IPS-18a (cell line): ENCODE data around the gene BLCAP.

Experiments
- H3K27ac ChIP-seq: one replicate; pipeline ENCODE4 v1.5.1; 2013; ENCODE audit warnings: low read length
- H3K27me3 ChIP-seq: one replicate; pipeline ENCODE4 v1.6.1; 2013; ENCODE audit warnings: mild to moderate bottlenecking, low read length; ENCODE audit not compliant: control insufficient read depth, insufficient read depth
- H3K36me3 ChIP-seq: one replicate; pipeline ENCODE4 v1.6.1; 2013; ENCODE audit warnings: low read depth, low read length; ENCODE audit not compliant: control insufficient read depth
- H3K4me1 ChIP-seq: one replicate; pipeline ENCODE4 v1.6.1; 2013; ENCODE audit warnings: low read depth, low read length; ENCODE audit not compliant: control insufficient read depth
- H3K4me3 ChIP-seq: one replicate; pipeline ENCODE4 v1.5.1; 2013; ENCODE audit warnings: low read length
- H3K9ac ChIP-seq: one replicate; pipeline ENCODE4 v1.6.1; 2013; ENCODE audit warnings: mild to moderate bottlenecking, low read length, moderate library complexity
- H3K9me3 ChIP-seq: one replicate; pipeline ENCODE4 v1.6.1; 2013; ENCODE audit warnings: low read depth, low read length; ENCODE audit not compliant: control insufficient read depth

The BLCAP gene

DNA sequence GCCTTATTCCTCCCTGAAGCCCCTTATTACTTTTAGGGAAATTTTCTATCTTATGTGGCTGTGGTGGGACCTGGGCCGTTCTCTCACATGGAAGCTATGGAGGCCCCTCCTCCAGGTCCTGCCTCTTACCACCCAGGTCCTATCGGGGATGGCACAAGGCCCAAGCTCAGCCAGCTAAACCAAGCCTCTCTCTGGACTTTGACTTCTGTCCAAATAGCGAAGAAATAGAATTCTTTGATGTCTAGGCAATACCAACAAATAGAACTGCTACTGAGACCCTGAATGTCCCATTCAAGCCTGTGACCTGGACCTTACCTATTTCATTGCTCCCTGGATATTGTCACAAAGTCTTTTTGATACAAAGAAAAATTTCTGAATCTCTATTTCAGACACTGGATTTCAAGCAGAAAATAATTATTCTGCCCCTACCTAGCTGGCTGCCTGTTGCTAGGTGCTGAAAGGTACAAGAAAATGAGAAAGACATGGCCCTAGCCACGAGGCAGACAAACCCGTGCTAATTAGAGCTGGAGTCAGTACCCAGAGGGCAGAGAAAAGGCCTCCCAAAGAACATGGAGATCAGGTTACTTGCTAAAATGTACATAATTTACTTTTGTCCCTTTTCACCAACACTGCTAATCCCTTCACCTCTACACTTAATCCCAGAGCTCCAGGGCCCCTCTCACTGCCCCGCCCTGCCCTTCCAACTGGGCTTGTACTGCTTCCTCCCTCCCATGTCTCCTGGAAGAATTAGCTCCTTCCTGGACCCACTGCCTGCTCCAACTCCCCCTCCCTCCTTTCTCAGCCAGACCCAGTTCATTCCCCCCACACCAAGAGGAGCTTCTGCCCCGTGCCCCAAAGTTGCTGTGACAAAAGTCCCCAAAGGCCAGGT lies 22.2 kb downstream of the BLCAP start:
- H3K27ac ChIP-seq = no peak overlapping the region
- H3K4me1 ChIP-seq = peaks cover 6% of the 10 kb centered on the region

DNA sequence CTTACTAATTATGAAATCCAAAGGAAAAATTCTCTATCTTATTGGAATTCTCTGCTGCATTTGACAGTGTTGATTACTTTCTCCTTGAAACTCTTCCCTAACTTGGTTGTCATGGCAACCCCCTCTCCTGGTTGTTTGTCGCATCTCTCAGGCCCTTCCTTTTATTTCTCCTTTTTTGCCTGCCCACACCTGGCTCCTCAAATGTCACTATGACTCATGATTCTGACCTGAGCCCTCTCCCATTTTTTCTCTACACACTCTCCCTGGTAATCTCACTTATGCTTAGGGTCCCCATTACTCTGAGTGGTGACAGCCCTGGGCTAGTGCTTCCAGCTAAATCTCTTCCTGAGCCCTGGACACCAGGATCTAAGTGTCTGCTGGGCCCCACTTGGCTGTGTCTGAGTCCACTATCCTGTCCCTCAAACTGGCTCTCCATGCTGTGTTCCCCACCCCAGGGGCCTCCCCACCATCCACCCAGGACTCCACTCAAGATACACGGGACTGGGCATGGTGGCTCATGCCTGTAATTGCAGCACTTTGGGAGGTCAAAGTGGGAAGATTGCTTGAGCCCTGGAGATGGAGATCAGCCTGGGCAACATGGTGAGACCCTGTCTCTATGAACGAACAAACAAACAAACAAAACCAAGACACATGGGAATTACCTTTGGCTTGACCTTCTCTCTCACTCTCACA lies 23.1 kb downstream of the BLCAP start:
- H3K36me3 ChIP-seq = peaks cover 5% of the 10 kb centered on the region
- no peak overlapping the region for H3K27ac ChIP-seq
- no peaks in the 10 kb centered on the region for H3K27me3 ChIP-seq
- no peaks in the 10 kb centered on the region for H3K9me3 ChIP-seq
- no peak overlapping the region for H3K4me3 ChIP-seq
- H3K9ac ChIP-seq = no peak overlapping the region
- H3K4me1 ChIP-seq = peaks cover 6% of the 10 kb centered on the region

More for the DNA sequence above, 22.2 kb downstream of the BLCAP start:
- no peak overlapping the region for H3K9ac ChIP-seq
- no peak overlapping the region for H3K4me3 ChIP-seq
- H3K36me3 ChIP-seq = peaks cover 5% of the 10 kb centered on the region
- no peaks in the 10 kb centered on the region for H3K9me3 ChIP-seq
- no peaks in the 10 kb centered on the region for H3K27me3 ChIP-seq

DNA sequence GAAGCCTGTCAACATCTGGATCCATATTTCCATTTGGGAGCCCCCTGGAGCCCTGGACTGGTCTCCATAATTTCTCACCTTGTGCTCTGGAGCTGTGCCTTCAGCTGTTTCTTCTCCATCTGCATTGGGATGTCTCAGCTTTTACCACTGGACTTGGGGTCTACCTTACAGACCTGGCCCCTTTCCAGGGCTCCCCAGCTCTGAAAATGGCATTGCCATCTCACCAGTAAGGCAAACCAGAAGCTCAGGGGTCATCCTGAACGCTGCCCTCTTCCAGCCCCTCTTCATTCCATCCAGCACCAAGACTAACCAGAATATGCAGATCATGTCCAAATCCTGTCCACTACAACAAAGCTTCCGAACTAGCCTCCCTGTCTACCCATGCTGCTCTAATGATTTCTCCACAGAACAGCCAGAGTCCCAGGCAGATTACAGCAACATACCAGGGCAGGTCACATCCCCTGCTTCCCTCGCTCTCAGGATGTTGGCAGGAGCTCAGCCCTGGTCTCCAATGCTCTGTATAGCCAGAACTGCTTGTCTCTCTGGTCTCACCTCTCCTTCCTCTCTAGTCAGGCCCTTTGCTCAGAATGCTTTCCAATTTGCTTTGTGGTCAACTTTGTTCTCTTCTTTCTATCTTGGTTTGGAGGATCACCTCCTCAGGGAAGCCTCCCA lies 24.3 kb downstream of the BLCAP start:
- peaks cover 6% of the 10 kb centered on the region for H3K4me1 ChIP-seq
- no peaks in the 10 kb centered on the region for H3K27me3 ChIP-seq
- H3K9ac ChIP-seq = no peak overlapping the region
- H3K27ac ChIP-seq = no peak overlapping the region
- no peaks in the 10 kb centered on the region for H3K9me3 ChIP-seq
- H3K36me3 ChIP-seq = peaks cover 4% of the 10 kb centered on the region
- no peak overlapping the region for H3K4me3 ChIP-seq

DNA sequence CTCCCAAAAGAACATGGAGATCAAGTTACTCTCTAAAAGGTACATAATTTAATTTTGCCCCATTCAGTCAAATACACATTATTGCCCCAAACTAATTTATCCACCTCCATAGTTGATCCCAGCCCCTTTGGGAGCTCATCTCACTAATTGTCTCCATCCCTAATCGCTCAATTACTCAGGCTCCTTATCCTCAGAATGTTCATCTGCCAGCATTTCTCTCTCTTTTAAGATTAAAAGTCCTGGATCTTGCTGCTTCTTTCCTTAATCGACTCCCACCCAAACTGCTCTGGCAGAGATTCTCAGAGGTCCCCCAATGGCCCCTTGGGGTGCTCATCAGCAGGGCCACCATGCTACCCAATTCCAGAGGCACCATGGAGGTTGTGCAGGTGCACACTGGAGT lies 25.0 kb downstream of the BLCAP start:
- peaks cover 6% of the 10 kb centered on the region for H3K4me1 ChIP-seq
- no peak overlapping the region for H3K27ac ChIP-seq
- H3K27me3 ChIP-seq = no peaks in the 10 kb centered on the region
- no peak overlapping the region for H3K4me3 ChIP-seq
- no peak overlapping the region for H3K9ac ChIP-seq
- no peaks in the 10 kb centered on the region for H3K36me3 ChIP-seq
- no peaks in the 10 kb centered on the region for H3K9me3 ChIP-seq

DNA sequence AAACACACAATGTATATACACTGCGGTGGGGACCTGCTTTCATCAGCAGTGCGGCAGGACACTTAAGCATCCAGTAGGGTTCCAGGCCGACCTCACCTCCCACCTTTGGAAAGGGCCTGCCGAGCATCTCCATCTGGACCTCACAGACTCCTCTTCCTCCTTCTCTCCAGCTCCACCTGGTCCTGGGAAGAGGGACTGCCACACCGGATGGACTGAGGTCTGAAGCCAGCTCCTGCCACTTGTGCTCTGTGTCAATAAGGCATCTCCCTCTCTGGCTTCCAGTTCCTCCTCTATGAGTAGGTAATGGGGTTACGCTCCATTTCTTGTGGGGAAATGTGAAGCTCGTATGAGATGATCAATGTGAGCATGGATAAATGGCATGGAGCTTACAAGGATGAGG lies 25.7 kb downstream of the BLCAP start:
- Histone ChIP-seq H3K9me3 (no peaks in the 10 kb centered on the region), H3K9ac (no peak overlapping the region), H3K4me3 (no peak overlapping the region), H3K36me3 (no peaks in the 10 kb centered on the region), H3K27me3 (no peaks in the 10 kb centered on the region), H3K27ac (no peak overlapping the region), H3K4me1 (peaks cover 6% of the 10 kb centered on the region)

DNA sequence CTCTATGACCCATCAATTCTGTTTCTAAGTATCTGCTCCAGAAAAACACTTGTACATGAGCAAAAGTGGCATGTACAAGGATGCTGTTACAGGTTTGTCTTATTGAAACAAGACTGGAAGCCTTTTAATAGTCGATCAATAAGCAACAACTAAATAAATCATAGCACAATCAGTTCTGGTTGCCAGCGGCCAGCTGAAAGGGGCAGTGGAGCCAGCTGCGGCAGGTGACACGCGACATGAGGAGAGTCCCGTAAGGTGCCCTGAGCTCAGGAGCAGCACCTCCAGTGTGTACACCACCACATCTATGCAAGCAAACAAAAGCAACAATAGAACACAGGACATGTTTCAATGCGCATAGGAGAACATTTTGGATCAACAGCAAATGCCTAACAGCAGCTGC lies 27.4 kb downstream of the BLCAP start:
- Histone ChIP-seq H3K9me3 (no peaks in the 10 kb centered on the region), H3K9ac (no peak overlapping the region), H3K36me3 (no peaks in the 10 kb centered on the region), H3K27me3 (no peaks in the 10 kb centered on the region), H3K4me3 (no peak overlapping the region), H3K27ac (no peak overlapping the region), H3K4me1 (no peaks in the 10 kb centered on the region)

DNA sequence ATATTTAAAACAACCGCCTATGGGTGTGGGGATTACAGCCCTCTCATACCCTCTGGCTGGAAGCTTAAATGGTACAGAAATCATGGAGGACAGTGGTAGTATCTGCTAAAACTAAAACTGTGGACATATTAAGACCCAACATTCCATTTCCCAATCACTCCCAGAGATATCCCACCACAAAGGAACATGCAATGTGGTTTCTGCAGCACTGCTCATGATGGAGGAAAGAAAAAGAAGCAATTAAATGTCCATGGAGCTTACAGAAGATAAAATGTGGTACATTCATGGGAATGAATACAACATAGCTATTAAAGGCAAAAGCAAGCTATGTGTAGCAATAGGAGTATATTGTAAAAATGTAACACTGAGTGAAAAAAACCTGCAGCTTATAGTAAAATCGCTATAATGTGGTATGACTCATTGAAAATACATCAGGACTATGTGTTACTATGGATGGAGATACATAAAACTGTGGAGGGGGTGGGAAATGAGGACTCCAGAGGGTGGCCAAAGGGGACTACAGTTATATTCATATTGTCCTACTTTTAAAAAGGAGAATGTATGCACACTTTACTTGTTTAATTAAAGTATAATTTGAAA lies 29.5 kb downstream of the BLCAP start:
- Histone ChIP-seq H3K9me3 (no peaks in the 10 kb centered on the region), H3K36me3 (no peaks in the 10 kb centered on the region), H3K4me1 (no peaks in the 10 kb centered on the region), H3K4me3 (no peak overlapping the region), H3K27ac (no peak overlapping the region), H3K27me3 (no peaks in the 10 kb centered on the region), H3K9ac (no peak overlapping the region)

DNA sequence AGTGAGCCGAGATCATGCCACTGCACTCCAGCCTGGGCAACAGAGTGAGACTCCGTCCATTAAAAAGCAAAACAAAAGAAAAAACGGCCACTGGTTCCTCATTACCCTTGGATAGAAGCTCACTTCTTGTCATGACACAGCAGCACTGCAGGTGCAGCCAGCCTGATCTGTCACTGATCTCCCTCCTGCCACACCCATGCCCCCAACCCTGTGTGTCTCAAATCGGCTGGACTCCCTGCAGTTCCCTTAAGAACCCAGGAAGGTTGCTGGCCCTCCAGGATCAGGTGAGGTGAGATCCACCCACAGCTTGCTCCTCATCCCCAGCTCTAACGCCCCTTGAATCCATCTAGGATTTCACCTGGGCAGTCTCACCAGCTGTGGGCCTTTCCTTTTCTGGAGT lies 32.9 kb downstream of the BLCAP start:
- Histone ChIP-seq H3K36me3 (no peaks in the 10 kb centered on the region), H3K9ac (no peak overlapping the region), H3K4me3 (no peak overlapping the region), H3K27ac (no peak overlapping the region), H3K27me3 (no peaks in the 10 kb centered on the region), H3K4me1 (no peaks in the 10 kb centered on the region), H3K9me3 (no peaks in the 10 kb centered on the region)

DNA sequence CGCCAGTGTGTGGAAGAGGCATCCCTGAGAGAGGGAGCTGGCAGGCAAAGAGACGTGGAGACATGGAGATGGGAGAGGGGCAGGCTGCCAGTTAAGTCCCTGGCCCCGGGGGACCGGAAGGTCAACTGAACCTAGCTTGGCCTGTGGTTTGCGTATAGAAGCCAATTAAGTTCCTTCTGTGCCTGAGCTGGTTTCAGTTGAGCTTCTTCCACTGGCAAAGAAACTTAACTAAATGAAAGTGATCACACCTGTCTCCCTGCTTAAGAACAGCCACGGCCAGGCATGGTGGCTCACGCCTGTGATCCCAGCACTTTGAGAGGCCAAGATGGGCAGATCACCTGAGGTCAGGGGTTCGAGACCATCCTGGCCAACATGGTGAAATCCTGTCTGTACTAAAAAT lies 33.4 kb downstream of the BLCAP start:
- H3K36me3 ChIP-seq = no peaks in the 10 kb centered on the region
- no peak overlapping the region for H3K9ac ChIP-seq
- H3K27me3 ChIP-seq = no peaks in the 10 kb centered on the region
- H3K27ac ChIP-seq = no peak overlapping the region
- H3K4me3 ChIP-seq = no peak overlapping the region
- no peaks in the 10 kb centered on the region for H3K4me1 ChIP-seq
- H3K9me3 ChIP-seq = no peaks in the 10 kb centered on the region

DNA sequence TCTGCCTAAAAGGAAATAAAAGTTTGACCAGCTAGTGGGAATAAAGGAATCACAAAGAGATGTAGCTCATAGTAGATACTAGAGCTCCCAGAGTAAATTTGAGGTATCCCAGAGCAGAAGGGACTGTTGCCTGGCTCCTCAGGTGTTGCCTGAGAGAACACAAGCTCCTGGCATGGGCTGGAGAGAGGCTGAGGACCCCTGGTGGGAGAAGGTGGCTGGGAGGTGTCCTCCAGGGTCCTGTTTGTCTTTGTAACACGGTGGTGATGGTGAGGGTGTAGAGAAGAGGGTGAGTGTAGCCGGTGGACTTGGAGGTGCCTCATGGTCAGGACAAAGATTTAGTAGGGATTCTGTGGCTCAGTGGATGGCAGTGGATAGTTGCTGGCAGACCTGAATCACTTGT lies 34.7 kb downstream of the BLCAP start:
- Histone ChIP-seq H3K36me3 (no peaks in the 10 kb centered on the region), H3K27me3 (no peaks in the 10 kb centered on the region), H3K27ac (no peak overlapping the region), H3K4me3 (no peak overlapping the region), H3K9ac (no peak overlapping the region), H3K4me1 (no peaks in the 10 kb centered on the region), H3K9me3 (no peaks in the 10 kb centered on the region)

DNA sequence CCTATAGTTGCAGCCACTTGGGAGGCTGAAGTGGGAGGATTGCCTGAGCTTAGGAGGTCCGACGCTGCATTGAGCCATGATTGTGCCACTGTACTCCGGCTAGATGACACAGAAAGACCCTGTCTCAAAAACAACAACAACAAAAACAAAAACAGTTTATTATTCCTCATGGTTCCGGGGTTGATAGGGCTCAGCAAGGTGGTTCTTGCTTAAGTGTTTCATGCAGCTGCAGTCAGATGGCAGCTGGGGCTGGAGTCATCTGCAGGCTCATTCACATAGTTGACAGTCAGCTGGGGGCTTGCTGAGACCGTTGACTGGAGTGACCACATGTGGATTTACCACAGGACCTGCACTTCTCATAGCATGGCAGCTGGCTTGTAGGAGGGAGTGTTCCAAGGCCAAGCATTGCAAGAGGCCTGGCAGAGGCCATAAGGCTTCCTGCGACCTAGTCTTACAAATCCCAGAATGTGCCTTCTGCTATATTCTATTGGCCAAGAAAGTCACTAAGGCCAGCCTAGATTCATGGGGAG lies 35.5 kb downstream of the BLCAP start:
- H3K9me3 ChIP-seq = no peaks in the 10 kb centered on the region
- H3K27ac ChIP-seq = no peak overlapping the region

More for the DNA sequence above, 35.5 kb downstream of the BLCAP start:
- Histone ChIP-seq H3K9ac (no peak overlapping the region), H3K4me1 (no peaks in the 10 kb centered on the region), H3K4me3 (no peak overlapping the region), H3K36me3 (no peaks in the 10 kb centered on the region), H3K27me3 (no peaks in the 10 kb centered on the region)
